ENCODE measurements around the gene FCRL4. TPM values are rescaled to one million over a fixed set of nuclear protein-coding genes. Genes with fewer than 3 reads are reported as not detected.

Gene FCRL4
- total and polyA plus RNA-seq, 10 of the 15 experiments (the other 5 are each of a cell fraction or from before 2014, with no cell fraction given): 0.09 to 0.44 (median 0.26) TPM; not detected in 1

DNA sequence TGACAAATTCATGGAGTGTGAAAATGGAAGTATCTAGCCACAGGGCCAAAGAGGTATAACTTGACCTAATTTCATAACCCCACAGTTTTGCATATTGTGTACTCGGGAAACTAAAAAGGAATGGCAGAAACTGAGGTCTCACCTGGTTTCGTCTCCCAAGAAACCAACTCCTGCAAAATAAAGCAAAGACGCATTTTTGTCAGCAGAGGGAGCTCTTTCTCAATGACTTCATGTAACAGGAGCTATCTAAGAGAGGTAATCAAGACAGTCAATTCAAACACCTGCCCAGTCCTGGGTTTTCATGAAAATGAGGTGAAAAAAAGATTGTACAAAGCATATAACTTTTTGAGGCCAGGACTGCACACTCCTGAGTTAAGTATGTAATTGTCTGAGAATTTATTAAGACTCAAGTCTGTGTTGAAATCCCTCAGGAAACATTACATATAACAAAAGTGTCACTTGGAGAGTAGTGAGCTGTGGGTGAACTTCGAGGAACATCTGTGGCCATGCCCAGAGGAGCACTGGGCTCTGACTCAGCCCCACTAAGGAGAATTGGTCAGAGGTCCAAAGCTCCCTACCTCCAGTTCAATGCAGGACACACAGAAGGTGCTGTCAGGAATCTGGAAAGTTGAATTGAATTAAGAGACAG is 17.6 kb downstream of the FCRL4 start:
- H3K79me2 ChIP-seq (ENCODE audit: control insufficient read depth, insufficient read depth, low read length): no peaks in the 10 kb centered on the region
- peak; percentile 96 for FAIRE-seq
- no peaks in the 10 kb centered on the region for H3K36me3 ChIP-seq (ENCODE audit: control insufficient read depth in 2 of 2, insufficient read depth in 2 of 2, low read length in 1 of 2)
- POLR2A ChIA-PET: interaction anchor here (1.0 to 1.9 kb wide), 2 partner anchors 12 to 40 kb away, joined by 3 to 6 read pairs; no protein-coding TSS in a partner anchor
- no TSS peak for BruUV-seq (replicated peaks)
- SMC1A ChIA-PET (ENCODE audit: uncharacterized antibody, unreplicated experiment): interaction anchor here (0.8 to 6.8 kb wide), 57 partner anchors 8 to 544 kb away, joined by 3 to 103 read pairs (median 5); partner anchors contain the start of genes FCRL2, FCRL3, FCRL4 and FCRL5
- H3K4me2 ChIP-seq (ENCODE audit: control insufficient read depth, insufficient read depth): no peak overlapping the region
- RAD21 ChIA-PET (ENCODE audit: unreplicated experiment): interaction anchor here (0.7 to 3.3 kb wide), 44 partner anchors 8 to 545 kb away, joined by 3 to 41 read pairs (median 5); partner anchors contain the start of genes FCRL2, FCRL4 and FCRL5
- 0% methylated on average over 4 of the region's 4 CpGs for WGBS (ENCODE audit: insufficient coverage, insufficient replicate concordance, low lambda C conversion rate, missing lambda C conversion rate)
- H3K27me3 ChIP-seq (replicated peaks in 1 of 2; ENCODE audit: control insufficient read depth in 2 of 2, insufficient read depth in 2 of 2, low read length in 1 of 2): peaks cover 0 to 10% of the 10 kb centered on the region in 2 experiments; a peak in 1 of 4 replicates
- peaks cover 4% of the 10 kb centered on the region; the same call in 1 of the 3 replicates for H3K9me3 ChIP-seq (replicated peaks; ENCODE audit: control insufficient read depth, insufficient read depth, low read length)
- no peaks in the 10 kb centered on the region for H4K20me1 ChIP-seq (ENCODE audit: control insufficient read depth, insufficient read depth)
- ATAC-seq: peak; percentile 77
- in situ Hi-C loops (cut with MboI): no loop called here
- CTCF ChIA-PET: interaction anchor here (0.6 to 7.6 kb wide), 74 partner anchors 9 to 544 kb away, joined by 3 to 223 read pairs (median 5); partner anchors contain the start of genes FCRL3, FCRL4 and FCRL5
- TF ChIP-seq PML (IDR thresholded peaks at IDR 0.05; ENCODE audit: low read length) (no peak), RAD21 (IDR thresholded peaks at IDR 0.05; ENCODE audit: insufficient read depth, low read depth, low read length) (peak; percentile 88), CBX3 (IDR thresholded peaks at IDR 0.05; ENCODE audit: borderline replicate concordance, low read depth) (no peak), FOXM1 (IDR thresholded peaks at IDR 0.05; ENCODE audit: low read depth, low read length) (0 out of 2 replicates have a peak, but pooled peaks have one; percentile 37), RUNX3 (IDR thresholded peaks at IDR 0.05; ENCODE audit: low read length) (no peak), SMC3 (IDR thresholded peaks at IDR 0.05; ENCODE audit: borderline replicate concordance, low read length) (peak; percentile 91; the same call in 1 of the 2 replicates), RELA (IDR thresholded peaks at IDR 0.05; ENCODE audit: borderline replicate concordance, partially characterized antibody) (no peak), ATF7 (IDR thresholded peaks at IDR 0.05; ENCODE audit: low read depth) (peak; percentile 49; the same call in 1 of the 2 replicates), NBN (IDR thresholded peaks at IDR 0.05) (no peak), IKZF1 (conservative IDR thresholded peaks at IDR 0.05) (0 out of 2 replicates have a peak, but pooled peaks have one; percentile 13)
- TF ChIP-seq, protein P1, sequence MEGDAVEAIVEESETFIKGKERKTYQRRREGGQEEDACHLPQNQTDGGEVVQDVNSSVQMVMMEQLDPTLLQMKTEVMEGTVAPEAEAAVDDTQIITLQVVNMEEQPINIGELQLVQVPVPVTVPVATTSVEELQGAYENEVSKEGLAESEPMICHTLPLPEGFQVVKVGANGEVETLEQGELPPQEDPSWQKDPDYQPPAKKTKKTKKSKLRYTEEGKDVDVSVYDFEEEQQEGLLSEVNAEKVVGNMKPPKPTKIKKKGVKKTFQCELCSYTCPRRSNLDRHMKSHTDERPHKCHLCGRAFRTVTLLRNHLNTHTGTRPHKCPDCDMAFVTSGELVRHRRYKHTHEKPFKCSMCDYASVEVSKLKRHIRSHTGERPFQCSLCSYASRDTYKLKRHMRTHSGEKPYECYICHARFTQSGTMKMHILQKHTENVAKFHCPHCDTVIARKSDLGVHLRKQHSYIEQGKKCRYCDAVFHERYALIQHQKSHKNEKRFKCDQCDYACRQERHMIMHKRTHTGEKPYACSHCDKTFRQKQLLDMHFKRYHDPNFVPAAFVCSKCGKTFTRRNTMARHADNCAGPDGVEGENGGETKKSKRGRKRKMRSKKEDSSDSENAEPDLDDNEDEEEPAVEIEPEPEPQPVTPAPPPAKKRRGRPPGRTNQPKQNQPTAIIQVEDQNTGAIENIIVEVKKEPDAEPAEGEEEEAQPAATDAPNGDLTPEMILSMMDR (IDR thresholded peaks at IDR 0.05 in 2 of 3, conservative IDR thresholded peaks at IDR 0.05 in 1 of 3; ENCODE audit: control insufficient read depth in 2 of 3, extremely low read depth in 1 of 3, insufficient read depth in 1 of 3, low read depth in 3 of 3, low read length in 3 of 3): peak; percentile 71 to 81 (median 78)
- H2AFZ ChIP-seq (ENCODE audit: control insufficient read depth, low read depth, low read length): no peak overlapping the region
- peak; percentile 53 for DNase-seq (ENCODE audit: low read depth, low spot score)
- no peak overlapping the region for H3K9ac ChIP-seq (ENCODE audit: control insufficient read depth, insufficient read depth, low read length)
- no peak overlapping the region for H3K4me3 ChIP-seq
- intact Hi-C loops (cut with micrococcal nuclease; ENCODE audit: unreplicated experiment): loop anchor here (1.0 to 10.0 kb wide), 5 partner anchors 46 to 367 kb away; no protein-coding TSS in a partner anchor
- no peak overlapping the region for H3K27ac ChIP-seq (ENCODE audit: control insufficient read depth, insufficient read depth)
- peaks cover 17% of the 10 kb centered on the region for H3K4me1 ChIP-seq (ENCODE audit: control insufficient read depth, insufficient read depth, low read length)
